Type B pancreatic cell (in vitro differentiated cells): ENCODE results near the gene NR2C1. TPM values are rescaled to one million over a fixed set of nuclear protein-coding genes. Genes with fewer than 3 reads are reported as not detected.

Source experiments
- DNase-seq: peaks from one replicate; pipeline ENCODE4 v3.0.0; 2021; ENCODE audit warnings: mixed read lengths; ENCODE audit not compliant: unreplicated experiment; ENCODE audit errors: extremely low spot score
- H3K27ac Mint-ChIP-seq: 2 replicates; pipeline ENCODE4 v1.8.0; 2021; ENCODE audit warnings: mild to moderate bottlenecking, mixed read lengths
- H3K27me3 Mint-ChIP-seq: 2 replicates; pipeline ENCODE4 v1.8.0; 2021; ENCODE audit warnings: mixed read lengths
- H3K36me3 Mint-ChIP-seq: 2 replicates; pipeline ENCODE4 v1.8.0; 2021; ENCODE audit warnings: mixed read lengths
- H3K4me1 Mint-ChIP-seq: one replicate; pipeline ENCODE4 v1.8.0; 2021; ENCODE audit warnings: mixed read lengths; ENCODE audit not compliant: unreplicated experiment
- H3K4me3 Mint-ChIP-seq: 2 replicates; pipeline ENCODE4 v1.8.0; 2021; ENCODE audit warnings: mild to moderate bottlenecking, mixed read lengths
- H3K9me3 Mint-ChIP-seq: 2 replicates; pipeline ENCODE4 v1.8.0; 2021; ENCODE audit warnings: mixed read lengths
- CTCF ChIP-seq: fragments of 200-600 bp; sonication (generic); conservative IDR thresholded peaks from 2 replicates; pipeline ENCODE4 v1.5.0; 2021; ENCODE audit warnings: antibody characterized with exemption, mild to moderate bottlenecking
- total RNA-seq: library from RNA; stranded (reverse); gene quantifications from 2 replicates; pipeline ENCODE4 v1.2.1, GENCODE V29; 2021; ENCODE audit warnings: low replicate concordance

The NR2C1 gene
- total RNA-seq, 1 donor from 2014 or later = 51.5 TPM

DNA sequence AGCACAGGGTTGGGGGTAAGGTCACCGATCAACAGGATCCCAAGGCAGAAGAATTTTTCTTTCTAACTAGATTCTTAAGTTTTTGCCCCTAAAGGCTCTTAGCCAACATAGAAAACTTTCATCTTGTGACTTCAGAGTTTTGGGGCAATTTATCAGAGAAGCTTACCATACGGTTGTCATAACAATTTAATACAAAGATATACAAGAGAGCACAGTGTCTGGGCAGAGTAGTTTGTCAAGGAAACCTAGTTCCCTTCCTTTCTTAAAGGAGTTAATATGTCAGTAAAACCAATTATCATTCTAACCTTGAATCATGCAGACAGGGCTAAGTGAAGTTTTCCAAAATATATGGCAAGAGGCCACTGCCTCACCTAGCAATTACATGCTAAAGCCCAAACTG lies 18.4 kb downstream of the NR2C1 start:
- no peaks in the 10 kb centered on the region for H3K9me3 Mint-ChIP-seq
- H3K27me3 Mint-ChIP-seq = no peaks in the 10 kb centered on the region
- TF ChIP-seq CTCF = no peak
- no peak overlapping the region for H3K4me3 Mint-ChIP-seq
- H3K4me1 Mint-ChIP-seq = no peaks in the 10 kb centered on the region
- no peak overlapping the region for H3K27ac Mint-ChIP-seq
- H3K36me3 Mint-ChIP-seq = peaks cover 9% of the 10 kb centered on the region
- no peak for DNase-seq

DNA sequence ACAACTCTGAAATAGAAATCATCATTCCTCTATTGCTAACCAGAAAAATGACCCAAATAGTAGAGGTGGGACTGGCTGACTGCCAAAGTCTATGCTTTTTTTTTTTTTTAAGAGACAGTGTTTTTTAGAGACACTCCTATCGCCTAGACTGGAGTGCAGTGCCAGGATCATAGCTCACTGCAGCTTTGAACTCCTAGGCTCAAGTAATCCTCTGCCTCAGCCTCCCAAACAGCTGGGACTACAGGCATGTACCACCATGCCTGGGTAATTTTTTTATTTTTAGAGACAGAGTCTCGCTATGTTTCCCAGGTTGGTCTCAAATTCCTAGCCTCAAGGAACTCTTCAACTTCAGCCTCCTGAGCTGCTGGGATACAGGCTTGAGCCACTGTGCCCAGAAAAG lies 19.2 kb downstream of the NR2C1 start:
- TF ChIP-seq CTCF = no peak
- Mint-ChIP-seq H3K27ac (no peak overlapping the region), H3K27me3 (no peaks in the 10 kb centered on the region), H3K9me3 (no peaks in the 10 kb centered on the region), H3K4me3 (no peak overlapping the region), H3K36me3 (peaks cover 9% of the 10 kb centered on the region), H3K4me1 (no peaks in the 10 kb centered on the region)
- no peak for DNase-seq

DNA sequence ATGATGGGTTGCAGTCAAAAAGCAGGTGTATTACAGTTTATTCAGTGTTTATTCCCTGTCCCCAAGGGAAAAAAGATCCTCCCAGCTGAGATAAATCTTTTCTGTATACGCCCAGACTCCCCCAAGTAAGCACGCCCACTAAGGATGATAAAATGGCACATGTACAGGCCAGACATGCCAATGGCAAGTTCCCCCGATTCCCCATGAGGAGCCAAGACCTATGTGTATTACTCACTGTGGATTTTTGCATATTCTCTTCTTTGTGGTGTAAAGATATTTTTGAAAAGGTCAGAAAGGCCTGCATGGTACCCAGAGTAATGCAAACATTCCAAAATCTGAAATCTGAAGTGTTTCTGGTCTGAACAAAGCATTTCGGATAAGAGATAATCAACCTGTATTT lies 22.2 kb downstream of the NR2C1 start:
- DNase-seq = no peak
- no peaks in the 10 kb centered on the region for H3K9me3 Mint-ChIP-seq
- no peak for TF ChIP-seq CTCF
- H3K36me3 Mint-ChIP-seq = peaks cover 13% of the 10 kb centered on the region
- no peak overlapping the region for H3K4me3 Mint-ChIP-seq
- H3K27ac Mint-ChIP-seq = no peak overlapping the region
- H3K4me1 Mint-ChIP-seq = no peaks in the 10 kb centered on the region
- no peaks in the 10 kb centered on the region for H3K27me3 Mint-ChIP-seq

DNA sequence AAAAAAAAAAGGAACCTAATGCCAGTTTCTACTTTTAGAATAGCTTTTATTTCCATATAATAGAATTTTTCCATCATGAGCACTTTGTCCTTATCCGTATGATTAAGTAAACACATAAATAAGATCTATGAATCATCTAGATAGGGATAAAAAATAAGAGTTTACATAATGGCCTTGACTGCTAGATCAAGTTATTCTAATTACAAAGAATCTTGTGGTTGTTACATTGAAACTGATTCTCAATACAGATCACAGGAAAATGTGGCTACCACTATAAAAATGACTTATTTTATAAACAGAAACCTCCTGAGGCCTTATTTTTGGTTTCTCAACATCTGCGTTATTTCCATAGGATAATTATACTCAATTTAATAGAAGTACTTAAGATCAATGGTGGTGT lies 35.5 kb downstream of the NR2C1 start:
- Mint-ChIP-seq H3K4me3 (no peak overlapping the region), H3K9me3 (no peaks in the 10 kb centered on the region), H3K27me3 (no peaks in the 10 kb centered on the region), H3K4me1 (no peaks in the 10 kb centered on the region), H3K27ac (no peak overlapping the region), H3K36me3 (peaks cover 3% of the 10 kb centered on the region)
- TF ChIP-seq CTCF = no peak
- no peak for DNase-seq

- H3K27ac Mint-ChIP-seq = no peak overlapping the region
- H3K36me3 Mint-ChIP-seq = peaks cover 7% of the 10 kb centered on the region
- no peak for TF ChIP-seq CTCF
- no peaks in the 10 kb centered on the region for H3K9me3 Mint-ChIP-seq
- no peaks in the 10 kb centered on the region for H3K4me1 Mint-ChIP-seq
- no peak for DNase-seq
- no peak overlapping the region for H3K4me3 Mint-ChIP-seq
- no peaks in the 10 kb centered on the region for H3K27me3 Mint-ChIP-seq
Measured at GRCh38 chr12:95034750-95035149, 38.7 kb downstream of the NR2C1 start.

DNA sequence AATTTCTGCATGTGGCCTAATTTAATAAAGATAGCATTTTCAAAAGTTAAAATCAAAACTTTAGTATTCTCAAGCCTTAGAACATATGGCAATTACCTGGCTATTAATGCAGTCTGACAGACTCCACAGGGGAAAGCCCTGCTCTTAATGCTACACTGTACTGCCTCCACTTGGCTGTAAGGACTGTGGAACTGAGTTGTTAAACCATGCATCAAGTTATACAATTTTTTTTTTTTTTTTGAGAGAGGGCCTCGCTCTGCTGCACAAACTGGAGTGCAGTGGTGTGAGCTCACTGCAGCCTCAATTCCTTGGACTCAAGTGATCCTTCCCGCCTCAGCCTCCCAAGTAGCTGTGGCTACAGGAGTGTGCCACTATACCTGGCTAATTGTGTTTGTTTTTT lies 50.9 kb downstream of the NR2C1 start:
- no peaks in the 10 kb centered on the region for H3K9me3 Mint-ChIP-seq

More for the DNA sequence above, 50.9 kb downstream of the NR2C1 start:
- no peak for TF ChIP-seq CTCF
- Mint-ChIP-seq H3K4me1 (no peaks in the 10 kb centered on the region), H3K36me3 (peaks cover 14% of the 10 kb centered on the region), H3K4me3 (no peak overlapping the region), H3K27me3 (no peaks in the 10 kb centered on the region), H3K27ac (no peak overlapping the region)
- DNase-seq = no peak
